ENCODE results near the gene EHD2. TPM values are rescaled to one million over a fixed set of nuclear protein-coding genes. Genes with fewer than 3 reads are reported as not detected.

The EHD2 gene
- total RNA-seq, 1 experiment from 2014 or later: 60.5 TPM

DNA sequence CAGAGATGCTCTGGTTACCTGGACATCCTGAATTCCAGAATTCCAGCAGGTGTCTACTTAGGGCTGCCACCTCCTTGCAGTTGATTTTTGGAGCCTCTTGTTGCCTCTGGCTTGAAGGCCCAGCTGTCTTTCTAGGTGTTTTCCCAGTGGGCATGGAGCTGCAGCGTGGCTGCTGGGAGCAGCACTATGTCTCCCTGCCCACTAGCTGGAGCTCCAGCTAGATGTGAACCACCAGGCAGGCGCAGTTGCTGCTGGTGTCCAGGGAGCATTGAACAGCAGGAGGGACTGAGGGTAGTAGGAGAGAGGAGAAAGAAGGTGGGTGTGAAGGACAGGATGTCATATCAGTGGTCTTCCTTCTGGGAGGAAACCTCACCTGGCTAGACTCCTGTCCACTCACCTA, 55.4 kb downstream of the EHD2 start:
- H3K9me3 ChIP-seq (ENCODE audit: control insufficient read depth in 1 of 2, insufficient read depth in 1 of 2, low read depth in 1 of 2, low read length in 2 of 2): no peaks in the 10 kb centered on the region
- H3K4me2 ChIP-seq (ENCODE audit: low read length): no peak overlapping the region
- no peak overlapping the region for H2AFZ ChIP-seq (ENCODE audit: low read depth, low read length, poor library complexity, severe bottlenecking)
- H3K79me2 ChIP-seq (ENCODE audit: insufficient read depth, low read length): no peaks in the 10 kb centered on the region
- no TSS peak for BruUV-seq (replicated peaks)
- no peaks in the 10 kb centered on the region for H3K9me2 ChIP-seq (ENCODE audit: insufficient read depth)
- RAD21 ChIA-PET (ENCODE audit: low non-redundant PET in 1 of 2, low total read pairs in 2 of 2, uncharacterized antibody in 2 of 2, unreplicated experiment in 2 of 2): no interaction called here
- TF ChIP-seq REST (IDR thresholded peaks at IDR 0.05; ENCODE audit: low read depth): no peak
- TF ChIP-seq CBX3 (IDR thresholded peaks at IDR 0.05; ENCODE audit: low read depth): no peak
- no peak for TF ChIP-seq CEBPB (IDR thresholded peaks at IDR 0.05; ENCODE audit: low read depth)
- TF ChIP-seq ELF1 (IDR thresholded peaks at IDR 0.05; ENCODE audit: borderline replicate concordance, low read depth): no peak
- TF ChIP-seq POLR2A (IDR thresholded peaks at IDR 0.05; ENCODE audit: borderline replicate concordance, extremely low read depth, insufficient read depth, insufficient read length): no peak
- no peak for TF ChIP-seq ATF3 (IDR thresholded peaks at IDR 0.05)
- no peak for TF ChIP-seq TCF7L2 (IDR thresholded peaks at IDR 0.05; ENCODE audit: borderline replicate concordance, extremely low read depth, insufficient read depth, insufficient read length)
- no peak for TF ChIP-seq SP1 (IDR thresholded peaks at IDR 0.05; ENCODE audit: low read depth)
- TF ChIP-seq YY1 (IDR thresholded peaks at IDR 0.05; ENCODE audit: extremely low read depth, insufficient replicate concordance, low read depth, low read length): no peak
- no peak for TF ChIP-seq JUND (IDR thresholded peaks at IDR 0.05)
- no peak for TF ChIP-seq MAX (IDR thresholded peaks at IDR 0.05)
- no peak for TF ChIP-seq ZFX (IDR thresholded peaks at IDR 0.05)
- TF ChIP-seq SRF (IDR thresholded peaks at IDR 0.05; ENCODE audit: low read depth): no peak
- TF ChIP-seq, protein P1, sequence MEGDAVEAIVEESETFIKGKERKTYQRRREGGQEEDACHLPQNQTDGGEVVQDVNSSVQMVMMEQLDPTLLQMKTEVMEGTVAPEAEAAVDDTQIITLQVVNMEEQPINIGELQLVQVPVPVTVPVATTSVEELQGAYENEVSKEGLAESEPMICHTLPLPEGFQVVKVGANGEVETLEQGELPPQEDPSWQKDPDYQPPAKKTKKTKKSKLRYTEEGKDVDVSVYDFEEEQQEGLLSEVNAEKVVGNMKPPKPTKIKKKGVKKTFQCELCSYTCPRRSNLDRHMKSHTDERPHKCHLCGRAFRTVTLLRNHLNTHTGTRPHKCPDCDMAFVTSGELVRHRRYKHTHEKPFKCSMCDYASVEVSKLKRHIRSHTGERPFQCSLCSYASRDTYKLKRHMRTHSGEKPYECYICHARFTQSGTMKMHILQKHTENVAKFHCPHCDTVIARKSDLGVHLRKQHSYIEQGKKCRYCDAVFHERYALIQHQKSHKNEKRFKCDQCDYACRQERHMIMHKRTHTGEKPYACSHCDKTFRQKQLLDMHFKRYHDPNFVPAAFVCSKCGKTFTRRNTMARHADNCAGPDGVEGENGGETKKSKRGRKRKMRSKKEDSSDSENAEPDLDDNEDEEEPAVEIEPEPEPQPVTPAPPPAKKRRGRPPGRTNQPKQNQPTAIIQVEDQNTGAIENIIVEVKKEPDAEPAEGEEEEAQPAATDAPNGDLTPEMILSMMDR (IDR thresholded peaks at IDR 0.05 in 2 of 3, conservative IDR thresholded peaks at IDR 0.05 in 1 of 3; ENCODE audit: borderline replicate concordance in 1 of 3, insufficient read depth in 1 of 3, low read depth in 2 of 3, low read length in 2 of 3): no peak
- no peak for TF ChIP-seq EGR1 (IDR thresholded peaks at IDR 0.05; ENCODE audit: low read depth)
- TF ChIP-seq RAD21 (IDR thresholded peaks at IDR 0.05; ENCODE audit: low read depth): no peak
- no peaks in the 10 kb centered on the region for H3K27me3 ChIP-seq (ENCODE audit: insufficient read depth, low read length)
- DNase-seq (ENCODE audit: low read depth, low spot score): no peak
- no peak overlapping the region for H3K27ac ChIP-seq (ENCODE audit: low read depth, low read length)
- intact Hi-C loops (cut with micrococcal nuclease): no loop called here
- CTCF ChIA-PET: interaction anchor here (1.6 kb wide), 1 partner anchor 21 kb away, joined by 6 read pairs; no protein-coding TSS in a partner anchor
- POLR2A ChIA-PET: no interaction called here
- no peak for ATAC-seq
- no peak overlapping the region for H3K9ac ChIP-seq (ENCODE audit: low read length)
- H3K36me3 ChIP-seq (ENCODE audit: control insufficient read depth in 1 of 2, insufficient read depth in 2 of 2, low read length in 2 of 2): no peaks in the 10 kb centered on the region
- H3K4me1 ChIP-seq (ENCODE audit: control insufficient read depth in 1 of 2, insufficient read depth in 2 of 2, low read length in 2 of 2): peaks cover 3 to 7% of the 10 kb centered on the region in 2 experiments; a peak in 1 of 4 replicates
- no peaks in the 10 kb centered on the region for H4K20me1 ChIP-seq (ENCODE audit: insufficient read depth)
- H3K4me3 ChIP-seq (replicated peaks in 1 of 2; ENCODE audit: low read depth in 1 of 2, low read length in 2 of 2): no peak overlapping the region

Data from HCT116 (cell line).